Stimulated activated CD4-positive, alpha-beta T cell treated with anti-CD3 and anti-CD28 coated beads, Interleukin-4, amount 100 ng/mL, for 4 hours (primary cell): ENCODE results near the gene KRTAP10-5.
"Not testable (repeated sequence)": the region's sequence is repeated elsewhere in the genome, so short reads cannot be mapped to it uniquely, and the experiment has no call there.

Source experiments
- DNase-seq, 2 experiments: peaks; one replicate each; pipeline ENCODE4 v3.0.0-alpha.2; 2020

KRTAP10-5 gene

DNA sequence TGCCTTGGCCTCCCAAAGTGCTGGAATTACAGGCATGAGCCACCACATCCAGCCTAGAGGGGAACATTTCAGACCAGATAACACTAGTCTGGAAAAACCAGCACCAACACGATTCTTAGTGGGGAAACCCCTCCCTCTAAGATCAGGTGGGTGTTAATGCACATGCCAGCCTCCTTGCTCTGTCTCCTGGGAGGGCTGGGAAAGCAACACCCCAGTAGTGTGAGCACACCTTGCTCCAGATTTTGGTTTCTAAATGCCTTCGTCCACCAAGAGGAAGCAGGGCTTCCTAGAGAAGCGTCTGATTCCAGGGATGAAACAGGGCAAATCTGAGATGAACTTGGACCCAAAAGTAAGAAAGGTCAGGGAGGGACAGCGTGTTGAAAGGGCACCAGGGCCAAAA lies 9.1 kb downstream of the KRTAP10-5 start:
- no peak for DNase-seq

DNA sequence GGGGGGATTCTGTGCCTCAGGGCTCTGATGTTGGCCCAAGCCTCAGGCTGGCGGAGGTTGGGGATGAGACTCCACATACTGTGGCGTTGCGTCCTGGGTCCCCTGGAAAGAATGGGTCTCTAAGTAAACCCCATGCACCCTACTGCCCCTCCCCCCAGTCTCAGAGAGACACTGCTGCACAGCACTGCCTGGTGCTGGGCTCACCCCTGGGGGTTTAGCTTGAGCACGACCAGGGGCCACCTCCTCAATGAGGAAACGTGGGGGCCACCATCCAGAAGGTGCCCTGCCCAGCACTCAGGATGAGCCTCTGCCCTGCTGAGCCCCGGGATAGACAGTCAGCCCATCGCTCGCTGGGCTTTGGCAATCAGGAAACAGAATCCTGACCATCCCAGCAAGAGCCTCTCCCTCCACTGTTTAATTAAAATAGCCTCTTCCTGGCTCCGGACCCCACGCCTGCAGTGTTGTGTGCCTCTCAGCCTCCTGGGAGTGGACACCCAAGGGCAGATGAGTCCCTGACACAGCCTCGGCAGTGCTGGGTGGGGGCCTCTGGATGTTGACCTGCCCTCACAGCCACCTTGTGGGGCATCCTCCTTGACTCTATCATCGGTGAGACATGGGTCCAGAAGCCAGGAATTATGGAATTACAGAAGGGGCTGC lies 10.4 kb downstream of the KRTAP10-5 start:
- DNase-seq = no peak

DNA sequence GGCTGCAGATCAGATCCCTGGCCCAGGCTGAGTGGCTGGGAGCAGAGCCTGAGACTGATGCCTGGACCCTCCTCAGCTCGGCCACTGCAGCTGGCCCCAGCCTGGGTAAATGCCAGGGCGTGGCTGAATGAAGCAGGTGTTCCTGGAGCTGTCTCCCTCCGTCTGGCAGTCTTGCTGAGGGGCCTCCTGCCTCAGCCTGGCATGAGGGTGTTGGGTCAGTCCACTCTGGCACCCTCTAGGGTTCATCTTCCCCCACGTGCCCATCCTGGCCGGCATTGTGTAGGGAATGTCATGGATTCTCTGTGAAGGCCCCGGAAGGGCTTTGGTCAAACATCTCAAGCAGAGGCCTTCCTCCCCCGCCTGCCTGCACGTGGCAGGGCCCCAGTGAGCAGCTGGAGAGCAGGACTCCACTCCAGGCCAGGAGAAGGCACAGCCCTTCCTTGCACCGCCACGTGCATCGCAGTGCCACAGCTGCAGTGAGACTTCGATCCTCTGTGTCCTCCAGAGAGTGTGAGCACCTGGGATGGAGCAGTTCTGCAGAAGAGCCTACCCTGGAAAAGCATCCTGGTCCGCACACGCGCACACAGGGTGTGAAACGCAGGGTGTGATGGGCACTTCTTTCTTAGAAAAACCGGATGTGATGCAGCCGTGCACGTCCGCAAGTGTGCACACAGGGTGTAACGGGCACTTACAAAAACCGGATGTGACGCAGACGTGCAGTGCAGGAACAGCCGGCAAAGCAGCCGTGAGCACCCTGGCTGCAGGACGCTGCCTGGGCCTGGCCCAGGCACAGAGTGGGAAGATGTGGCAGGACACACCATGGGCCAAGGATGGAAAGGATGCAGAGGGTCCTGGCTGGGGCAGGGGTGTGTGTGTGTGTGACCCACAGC lies 11.5 kb downstream of the KRTAP10-5 start:
- no peak for DNase-seq

DNA sequence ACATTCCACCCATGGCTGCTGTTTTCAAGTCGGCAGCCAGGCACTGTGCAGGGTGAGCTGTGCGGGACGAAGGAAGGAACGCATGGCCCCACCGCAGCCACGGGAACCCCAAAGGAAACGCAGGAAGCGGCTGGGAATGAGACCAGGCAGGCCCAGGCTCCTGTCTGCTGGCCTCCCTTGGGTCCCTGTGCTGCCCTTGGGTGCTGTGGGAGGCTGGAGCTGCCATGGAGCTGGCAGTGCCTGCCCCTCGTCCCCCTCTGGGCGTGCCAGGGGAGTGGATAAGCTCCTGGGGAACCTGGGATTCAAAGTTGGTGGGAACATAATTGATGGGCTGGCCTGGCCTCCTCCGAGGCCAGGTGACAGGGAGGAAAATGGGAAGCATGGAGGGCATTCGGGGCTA lies 12.1 kb downstream of the KRTAP10-5 start:
- DNase-seq = no peak

DNA sequence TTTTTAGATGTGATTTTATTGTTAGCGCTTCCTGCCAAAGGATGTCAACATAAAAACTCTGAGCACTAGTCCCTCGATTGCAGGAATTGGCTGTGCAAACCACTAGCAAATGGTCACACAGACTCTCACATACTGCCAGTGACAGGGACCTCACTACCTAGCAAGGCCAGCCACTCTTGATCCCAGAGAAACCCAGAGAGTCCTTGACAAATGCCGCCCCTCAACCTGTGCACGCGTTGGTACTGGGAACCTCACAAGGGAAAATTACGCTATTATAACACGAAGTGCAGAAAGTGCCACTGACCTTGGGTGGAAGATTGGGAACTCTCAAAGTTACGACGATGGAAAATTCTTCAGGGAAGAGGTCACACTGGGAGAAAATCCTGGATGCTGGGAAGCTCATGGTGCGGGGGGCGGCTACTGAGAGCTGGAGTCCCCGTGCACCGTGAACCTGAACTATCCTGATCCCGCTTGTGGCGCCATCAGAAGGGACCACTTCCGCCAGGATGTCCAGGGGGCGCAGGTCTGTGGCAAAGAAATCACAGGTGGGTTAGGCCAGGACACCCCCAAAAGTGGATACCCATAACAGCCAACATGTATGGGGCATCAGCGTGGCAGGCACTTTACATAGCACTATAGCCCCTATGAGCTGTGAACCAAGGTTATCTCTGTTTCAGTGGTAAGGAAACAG lies 12.8 kb downstream of the KRTAP10-5 start:
- no peak for DNase-seq

DNA sequence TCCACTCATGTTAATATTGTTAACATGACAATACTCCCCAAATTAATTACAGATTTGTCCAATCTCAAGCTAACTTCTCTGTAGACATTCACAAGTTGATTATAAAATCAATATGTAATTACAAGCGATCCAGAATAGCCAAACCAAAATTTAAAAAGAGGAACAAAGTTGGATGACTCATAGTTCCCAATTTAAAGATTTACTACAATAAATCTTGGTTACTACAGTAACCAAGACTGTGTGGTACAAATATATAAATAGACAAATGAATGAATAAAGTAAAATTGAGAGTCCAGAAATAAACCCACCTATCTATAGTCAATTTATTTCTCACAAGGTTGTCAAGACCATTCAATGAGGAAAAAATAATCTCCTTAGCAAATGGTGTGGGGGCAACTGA lies 14.0 kb downstream of the KRTAP10-5 start:
- DNase-seq = no peak

DNA sequence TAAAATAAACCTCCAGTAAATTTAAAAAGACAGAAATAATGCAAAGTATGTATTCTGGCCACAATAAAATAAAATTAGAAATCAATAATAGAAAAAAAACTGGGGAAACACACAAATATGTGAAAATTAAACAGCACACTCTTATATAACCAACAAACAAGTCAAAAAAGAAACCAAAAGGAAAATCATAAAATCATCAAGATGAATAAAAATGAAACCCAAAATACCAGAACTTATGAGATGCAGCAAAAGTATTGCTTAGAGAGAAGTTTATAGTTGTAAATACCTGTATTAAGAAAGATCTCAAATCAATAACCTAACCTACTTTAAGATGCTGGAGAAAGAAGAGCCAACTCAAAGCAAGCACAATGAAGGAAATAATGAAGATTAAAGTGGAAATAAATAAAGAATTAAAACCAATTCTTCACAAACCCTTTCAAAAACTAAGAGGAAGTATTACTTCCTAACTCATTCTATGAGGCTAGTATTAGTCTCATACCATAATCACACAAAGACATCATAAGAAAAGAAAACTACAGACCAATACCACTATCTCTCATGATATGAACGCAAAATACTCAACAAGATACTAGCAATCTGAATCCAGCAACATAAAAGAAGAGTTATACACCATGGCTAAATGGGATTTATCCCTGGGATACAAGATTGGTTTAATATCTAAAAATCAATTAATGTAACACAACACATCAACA lies 15.4 kb downstream of the KRTAP10-5 start:
- DNase-seq = no peak

DNA sequence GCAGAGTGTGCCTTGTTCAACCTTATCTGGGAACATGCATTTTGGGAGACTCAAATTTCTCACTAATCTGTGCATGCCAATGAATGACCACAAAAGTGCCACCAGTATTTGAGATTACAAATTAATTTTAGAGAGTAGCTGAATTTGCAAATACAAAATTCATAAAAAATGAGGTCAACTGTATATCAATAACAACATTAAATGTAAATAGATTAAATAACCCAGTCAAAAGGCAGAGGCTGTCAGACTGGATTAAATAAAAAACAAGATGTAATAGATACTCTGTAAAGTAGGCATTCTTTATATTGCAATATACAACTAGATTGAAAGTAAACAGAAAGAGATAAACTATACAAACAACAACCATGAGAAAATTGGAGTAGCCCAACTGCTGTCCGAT lies 16.3 kb downstream of the KRTAP10-5 start:
- no peak for DNase-seq

DNA sequence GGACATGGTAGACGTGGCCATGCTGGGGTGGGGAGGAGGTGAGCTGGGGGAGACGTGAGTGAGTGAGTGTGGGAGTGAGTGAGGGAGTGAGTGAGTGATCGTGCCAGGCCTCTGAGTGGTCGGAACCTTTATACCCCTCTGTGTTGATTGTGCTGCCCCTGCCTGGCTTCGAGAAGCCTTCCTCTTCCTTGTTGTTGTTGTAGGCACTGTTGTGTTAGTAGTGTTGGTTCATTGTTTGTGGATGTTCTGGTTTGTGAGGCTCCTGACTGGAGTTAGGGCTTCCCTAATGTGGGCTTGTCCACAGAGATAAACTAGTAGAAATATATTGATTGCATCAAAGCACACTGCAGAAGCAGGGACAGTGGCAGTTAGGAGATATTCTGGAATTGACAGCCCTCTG lies 21.7 kb downstream of the KRTAP10-5 start, which contains the start of gene KRTAP10-3:
Gene KRTAP10-3 (minus strand): TSS at position 101 of the 400 bp plus-strand sequence. CDS start 80 bp downstream, at position 21.
- no peak for DNase-seq

DNA sequence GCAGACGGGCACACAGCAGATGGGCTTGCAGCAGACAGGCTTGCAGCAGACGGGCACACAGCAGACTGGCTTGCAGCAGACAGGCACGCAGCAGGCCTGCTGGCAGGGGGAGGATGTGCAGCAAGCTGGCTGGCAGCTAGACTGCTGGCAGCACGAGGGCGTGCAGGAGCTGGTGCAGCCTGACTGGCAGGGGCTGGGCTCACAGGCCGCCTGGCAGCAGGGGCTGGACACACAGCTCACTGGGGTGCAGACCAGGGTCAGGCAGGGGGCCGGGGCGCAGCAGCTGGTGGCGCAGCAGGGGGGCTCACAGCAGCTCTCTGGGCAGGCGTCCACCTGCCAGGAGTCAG lies 22.1 kb downstream of the KRTAP10-5 start:
- not testable (repeated sequence) for DNase-seq

DNA sequence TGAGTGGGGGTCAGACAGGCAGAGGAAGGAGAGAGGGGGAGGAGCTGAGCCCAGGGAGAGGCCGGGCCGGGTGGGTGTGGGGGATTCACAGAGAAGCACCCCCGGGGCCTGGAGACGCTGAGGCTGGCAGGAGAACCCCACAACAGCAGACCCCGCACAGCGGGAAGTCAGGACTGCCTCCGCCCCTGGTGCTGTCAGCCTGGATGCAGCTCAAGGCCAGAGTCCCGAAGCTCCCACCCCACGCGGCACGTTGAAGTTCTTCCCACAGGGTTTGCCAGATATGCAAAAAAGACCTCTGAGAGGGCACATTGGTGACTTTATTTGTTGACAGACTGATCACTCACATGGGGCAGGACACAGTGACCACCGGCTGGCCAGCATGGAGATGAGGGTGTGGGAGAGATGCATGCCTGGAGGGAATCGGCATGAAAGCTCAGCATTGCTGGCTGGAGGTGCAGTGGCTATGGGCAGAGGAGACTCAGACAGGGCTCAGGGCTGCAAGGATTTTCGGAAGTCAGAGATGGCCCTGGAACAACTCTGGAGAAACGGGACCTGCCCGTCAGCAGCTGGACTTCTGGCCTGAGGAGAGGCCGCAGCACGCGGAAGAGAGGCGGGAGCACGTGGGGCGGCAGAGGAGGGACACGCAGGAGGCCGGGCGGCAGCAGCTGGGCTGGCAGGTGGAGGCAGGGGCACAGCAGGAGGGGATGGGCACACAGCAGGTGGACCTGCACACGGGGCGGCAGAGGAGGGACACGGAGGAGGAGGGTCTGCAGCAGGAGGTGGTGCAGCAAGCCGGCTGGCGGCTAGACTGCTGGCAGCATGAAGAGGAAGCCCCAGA lies 22.7 kb downstream of the KRTAP10-5 start:
- DNase-seq = no peak

DNA sequence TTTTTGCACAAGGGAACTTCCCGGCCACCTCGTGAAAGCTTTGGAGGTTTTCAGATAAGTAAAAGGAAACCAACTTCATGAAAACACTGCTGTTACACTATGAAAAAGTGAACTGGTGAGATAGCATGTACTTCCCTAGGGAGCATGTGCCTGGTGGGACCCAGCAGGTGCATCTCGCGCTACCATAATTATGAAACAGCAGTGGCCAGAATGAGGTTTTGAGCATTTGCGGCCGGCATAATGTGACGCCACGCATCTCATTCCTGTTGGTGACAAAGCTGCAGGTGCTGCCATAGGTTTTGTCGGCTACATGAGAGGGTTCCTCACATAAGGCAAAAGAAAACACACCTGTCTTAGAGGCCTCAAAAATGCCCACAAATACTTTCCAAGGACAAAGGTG lies 23.5 kb downstream of the KRTAP10-5 start:
- no peak for DNase-seq

DNA sequence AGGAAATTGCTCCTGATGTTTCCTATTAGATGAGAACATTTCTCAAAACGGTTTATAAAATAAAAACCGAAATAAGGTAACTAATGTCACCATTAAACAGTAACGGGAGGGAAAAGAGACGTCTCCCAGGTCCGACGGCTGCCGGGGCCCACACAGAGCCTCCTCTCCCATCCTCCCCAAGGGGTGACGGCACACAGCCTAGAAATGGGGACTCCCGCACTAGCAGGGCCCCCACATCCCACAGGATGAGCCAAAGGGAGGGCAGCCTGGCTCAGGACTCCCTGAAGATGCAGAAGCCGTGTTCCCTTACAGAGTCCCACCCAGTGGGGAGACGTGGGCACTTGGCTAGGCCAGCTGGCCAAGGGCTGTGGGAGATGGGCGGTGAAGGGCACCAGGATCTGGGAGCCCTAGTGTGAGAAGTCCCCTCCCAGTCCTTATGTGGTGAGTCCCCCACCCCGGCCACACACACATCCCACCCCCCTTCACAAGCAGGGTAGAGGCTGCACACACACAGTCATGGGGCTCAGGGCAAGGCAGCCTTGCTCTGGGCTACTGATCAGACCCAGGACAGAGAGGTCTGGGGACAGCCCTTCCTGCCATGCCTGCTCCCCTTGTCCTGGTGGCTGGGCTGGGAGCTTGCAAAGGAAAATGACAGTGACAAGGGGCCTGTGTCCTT lies 25.1 kb downstream of the KRTAP10-5 start:
- no peak for DNase-seq

DNA sequence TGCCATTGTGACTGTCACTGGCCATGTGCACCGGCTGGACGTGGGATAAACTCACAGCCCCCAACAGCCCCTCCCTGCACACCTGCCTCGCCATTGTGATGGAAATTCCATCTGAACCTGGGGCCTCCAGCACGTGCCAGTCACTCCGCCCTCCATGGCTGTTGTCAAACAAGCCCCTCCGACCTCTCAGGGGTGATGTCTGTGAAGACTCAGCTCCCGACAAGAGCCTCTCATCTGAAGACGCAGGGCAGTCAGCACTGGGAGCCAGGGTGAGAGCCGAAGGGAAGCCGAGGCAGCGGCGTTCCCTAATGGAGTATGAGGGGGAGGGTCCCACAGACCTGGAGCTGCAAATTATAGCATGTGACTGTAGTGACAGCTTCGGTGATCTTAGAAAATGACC lies 27.7 kb downstream of the KRTAP10-5 start:
- no peak for DNase-seq

DNA sequence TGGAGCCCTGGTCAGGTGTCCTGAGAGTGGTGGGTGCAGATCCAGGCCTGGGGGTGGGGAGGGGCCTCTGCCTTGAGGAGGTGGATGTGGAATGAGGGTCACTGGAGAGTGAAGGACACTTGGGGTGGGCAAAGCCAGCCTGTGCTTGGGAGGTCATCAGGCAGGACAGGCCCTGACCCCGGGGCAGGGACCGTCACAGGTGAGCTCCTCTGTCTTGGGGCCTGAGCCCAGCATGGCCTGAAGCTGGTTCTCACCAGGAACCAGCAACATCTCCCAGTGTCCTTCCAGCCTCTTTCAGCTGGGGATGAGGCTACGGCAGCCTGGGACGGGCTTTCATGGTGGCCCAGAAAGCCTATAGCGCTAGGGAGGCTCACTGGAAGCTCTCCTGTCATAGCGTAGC lies 28.3 kb downstream of the KRTAP10-5 start:
- no peak for DNase-seq

DNA sequence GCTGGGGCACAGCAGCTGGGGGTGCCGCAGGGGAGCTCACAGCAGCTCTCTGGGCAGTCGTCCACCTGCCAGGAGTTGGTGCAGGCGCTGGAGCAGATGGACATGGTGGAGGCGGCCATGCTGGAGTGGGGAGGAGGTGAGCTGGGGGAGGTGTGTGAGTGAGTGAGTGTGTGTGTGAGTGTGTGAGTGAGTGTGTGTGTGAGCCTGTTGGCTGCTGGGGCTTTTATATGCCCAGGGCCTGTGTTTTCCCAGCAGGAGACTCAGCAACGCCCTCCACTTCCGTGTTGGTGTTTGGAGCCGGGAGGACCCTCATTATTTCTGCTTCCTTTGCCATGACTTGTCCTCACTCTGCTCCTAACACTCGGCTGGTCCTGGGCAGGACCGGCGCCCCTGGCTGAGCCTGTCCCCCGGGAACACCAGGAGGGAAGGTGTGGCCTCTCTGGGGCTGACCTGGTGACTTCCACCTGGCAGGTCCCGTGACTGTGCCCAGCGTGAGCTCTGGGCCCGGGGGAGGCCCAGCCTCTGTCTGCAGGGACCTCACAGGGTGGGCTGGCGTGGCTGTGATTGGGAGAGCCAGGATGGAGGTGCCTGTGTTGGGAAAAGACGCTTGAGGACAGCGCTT lies 29.0 kb downstream of the KRTAP10-5 start, which contains the start of gene KRTAP10-2:
Gene KRTAP10-2 (minus strand): TSS at position 166 of the 622 bp plus-strand sequence. CDS start 47 bp downstream, at position 119.
- DNase-seq = no peak

DNA sequence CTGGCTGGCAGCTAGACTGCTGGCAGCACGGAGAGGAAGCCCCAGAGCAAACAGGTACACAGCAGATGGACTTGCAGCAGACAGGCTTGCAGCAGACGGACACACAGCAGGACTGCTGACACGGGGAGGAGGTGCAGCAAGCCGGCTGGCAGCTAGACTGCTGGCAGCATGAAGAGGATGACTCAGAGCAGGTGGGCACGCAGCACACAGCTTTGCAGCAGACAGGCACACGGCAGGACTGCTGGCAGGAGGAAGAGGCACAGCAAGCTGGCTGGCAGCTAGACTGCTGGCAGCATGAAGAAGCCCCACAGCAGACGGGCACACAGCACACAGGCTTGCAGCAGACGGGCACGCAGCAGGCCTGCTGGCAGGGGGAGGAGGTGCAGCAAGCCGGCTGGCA lies 29.6 kb downstream of the KRTAP10-5 start:
- DNase-seq = no peak

DNA sequence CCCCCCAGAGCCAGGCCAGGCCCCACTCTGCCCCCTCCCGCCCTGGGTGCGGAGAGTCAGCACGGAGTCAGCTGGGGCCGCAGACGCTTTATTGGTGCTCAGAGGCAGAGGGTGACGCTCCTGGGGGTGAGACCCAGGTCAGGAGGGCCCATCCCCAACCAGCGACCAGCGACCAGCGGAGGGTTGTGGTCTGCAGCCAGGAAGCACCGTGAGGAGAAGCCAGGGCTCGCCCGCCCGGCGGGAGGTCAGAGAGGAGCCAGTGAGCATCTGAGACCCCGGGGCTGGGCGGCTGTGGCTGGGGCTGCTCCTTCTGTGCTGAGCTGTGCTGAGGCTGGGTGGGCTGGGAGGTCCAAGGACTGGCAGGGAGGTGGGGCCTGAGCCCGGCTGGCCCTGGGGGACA lies 30.1 kb downstream of the KRTAP10-5 start:
- DNase-seq = not testable (repeated sequence)

DNA sequence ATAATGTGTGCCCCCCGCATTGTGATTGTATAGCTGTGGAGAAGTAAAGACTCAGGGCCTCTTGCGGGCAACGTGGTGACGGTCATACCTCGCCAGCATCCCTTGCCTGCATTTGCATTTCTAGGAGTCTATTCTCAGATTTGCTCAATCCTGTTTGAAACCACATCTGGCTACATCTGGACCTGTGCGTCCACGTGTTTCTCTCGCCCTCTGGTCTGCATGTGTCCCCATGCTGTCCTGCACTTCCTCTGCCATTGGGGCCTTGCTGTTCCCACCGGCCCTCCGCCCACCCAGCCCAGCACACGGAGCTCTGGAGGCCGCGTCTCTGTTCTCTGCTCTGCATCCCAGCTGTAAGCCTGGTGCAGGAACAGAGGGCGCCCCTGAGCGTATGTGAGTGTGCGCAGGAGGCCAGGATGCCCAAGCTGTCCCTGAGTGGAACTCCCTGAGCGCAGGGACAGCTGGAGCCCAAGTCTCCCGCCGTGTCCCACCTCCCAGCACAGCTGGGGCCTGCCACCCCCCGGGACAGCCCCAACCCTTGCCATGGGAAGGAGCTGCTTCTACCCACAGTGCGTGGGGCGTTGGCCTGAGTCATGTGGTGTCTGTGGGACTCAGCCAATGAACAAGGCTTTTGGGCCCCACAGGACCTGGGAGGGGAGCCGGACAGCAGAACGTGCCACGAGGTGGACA lies 30.7 kb downstream of the KRTAP10-5 start:
- DNase-seq = no peak

DNA sequence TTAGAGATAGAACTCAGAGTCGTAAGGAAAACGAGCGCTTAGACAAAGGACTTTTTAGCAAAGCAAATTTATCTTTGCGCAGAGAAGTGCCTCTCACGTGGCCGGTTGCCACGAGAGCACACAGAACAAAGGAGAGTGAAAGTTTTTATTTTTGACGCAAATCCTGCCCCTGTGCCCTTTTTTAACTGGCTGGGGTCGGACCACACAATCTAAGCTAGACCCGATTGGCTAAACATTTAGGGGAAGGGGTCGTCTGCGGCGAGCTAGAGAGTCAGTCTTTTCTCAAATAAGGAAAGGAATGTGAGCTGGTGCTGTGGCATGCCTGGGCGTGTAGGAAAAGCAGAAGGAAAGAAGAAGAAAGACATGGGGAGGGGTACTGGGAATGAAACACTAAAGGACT lies 31.5 kb downstream of the KRTAP10-5 start:
- no peak for DNase-seq
